ENCODE data around the gene RPA1.

Gene RPA1

GRCh38 chr17:1943436-1943831 lies 113.6 kb downstream of the RPA1 start:
- no peak for DNase-seq

GRCh38 chr17:1945621-1946020 lies 115.8 kb downstream of the RPA1 start:
- DNase-seq: no peak

GRCh38 chr17:1946021-1946932 lies 116.5 kb downstream of the RPA1 start:
- DNase-seq: no peak

- no peak for DNase-seq
Observed at GRCh38 chr17:1947229-1947742, 117.5 kb downstream of the RPA1 start.

- no peak for DNase-seq
Observed at GRCh38 chr17:1947743-1948516, 118.1 kb downstream of the RPA1 start.

DNA sequence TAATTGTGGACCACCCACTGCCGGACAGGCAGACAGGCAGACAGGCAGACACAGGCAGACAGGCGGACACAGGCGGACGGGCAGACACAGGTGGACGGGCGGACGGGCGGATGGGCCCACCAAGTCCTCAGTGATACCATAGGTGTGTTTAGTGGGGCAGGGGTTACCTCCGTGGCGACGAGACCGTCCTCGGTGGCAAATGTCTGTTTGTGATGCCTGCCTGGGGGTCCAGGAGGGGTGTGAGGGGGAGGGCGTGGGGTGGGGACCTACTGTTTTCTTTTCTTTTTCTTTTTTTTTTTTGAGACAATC lies 118.7 kb downstream of the RPA1 start:
- no peak for DNase-seq

Data from GF-D8 (cell line).